K562 (cell line): ENCODE data around the gene PIK3R1. TPM values are rescaled to one million over a fixed set of nuclear protein-coding genes. Genes with fewer than 3 reads are reported as not detected.

ENCODE experiments used
- ATAC-seq: fragments of 200-7000 bp; cut with Tn5 transposase; 3 replicates; pipeline ENCODE4 v1.9.1; 2020; ENCODE audit warnings: moderate library complexity
- BruUV-seq: library from RNA; stranded (reverse); fragments of 400-500 nt; replicated peaks from 2 replicates; lab custom pipeline; 2021; lab: Mats Ljungman, UMichigan
- CTCF ChIA-PET: fragments of 300-600 bp; formaldehyde crosslinking; extraction: SDS; loops from one replicate; lab custom pipeline; 2021; ENCODE audit warnings: low intra/inter-chr PET ratio; lab: Yijun Ruan, JAX
- POLR2A ChIA-PET: fragments of 300-600, 350-650 bp; sonication (Branson Sonifier 250); formaldehyde crosslinking; extraction: SDS; loops from one replicate; lab custom pipeline; 2021; ENCODE audit warnings: antibody characterized with exemption, inconsistent platforms; lab: Yijun Ruan, JAX
- DNase-seq, 4 experiments: peaks; one replicate each; pipeline versions ENCODE4 v3.0.0 to v3.0.0-alpha.2; 2011 to 2018; ENCODE audit warnings: low spot score in 3 of 4, mixed read lengths in 3 of 4; ENCODE audit errors: extremely low read depth in 1 of 4
- FAIRE-seq: peaks from 2 replicates; lab custom pipeline; 2011; peaks lifted over from hg19 to GRCh38; lab: Jason Lieb, UNC
- H2AFZ ChIP-seq: 2 replicates; pipeline ENCODE4 v1.6.0; 2011; ENCODE audit warnings: low read depth, low read length, control low read depth, inconsistent platforms
- H3K27ac ChIP-seq: fragments of 200-600 bp; 3 replicates; pipeline ENCODE4 v1.8.0; 2011; ENCODE audit warnings: low read depth, mild to moderate bottlenecking, control low read depth, inconsistent platforms, low read length, moderate library complexity, mixed read lengths; ENCODE audit errors: extremely low read depth
- H3K27me3 ChIP-seq, 2 experiments: fragments of 300-600 bp in 1 of 2; 2 replicates in 1 of 2; 3 replicates in 1 of 2; pipeline versions ENCODE4 v1.6.0 to v1.8.0; 2011; ENCODE audit warnings: inconsistent platforms in 2 of 2, low read length in 2 of 2, mild to moderate bottlenecking in 1 of 2, mixed read lengths in 1 of 2, moderate library complexity in 1 of 2; ENCODE audit not compliant: control insufficient read depth in 2 of 2, insufficient read depth in 2 of 2
- H3K36me3 ChIP-seq: fragments of 300-600 bp; 3 replicates; pipeline ENCODE4 v1.8.0; 2011; ENCODE audit warnings: mild to moderate bottlenecking, low read length, inconsistent platforms; ENCODE audit not compliant: control insufficient read depth, insufficient read depth
- H3K4me1 ChIP-seq, 2 experiments: fragments of 200-600 bp in 1 of 2; replicated peaks in 1 of 2; 2 replicates in 1 of 2; 3 replicates in 1 of 2; pipeline versions ENCODE4 v1.5.1 to v1.8.0; 2011; ENCODE audit warnings: inconsistent platforms in 2 of 2, low read length in 2 of 2, mild to moderate bottlenecking in 1 of 2, mixed read lengths in 1 of 2, moderate library complexity in 1 of 2; ENCODE audit not compliant: control insufficient read depth in 2 of 2, insufficient read depth in 2 of 2
- H3K4me2 ChIP-seq: 2 replicates; pipeline ENCODE4 v1.6.1; 2011; ENCODE audit warnings: low read length, control low read depth, inconsistent platforms, mixed read lengths; ENCODE audit not compliant: insufficient read depth
- H3K4me3 ChIP-seq: fragments of 200-600 bp; sonication (generic), shearing (Covaris generic); 2 replicates; pipeline ENCODE4 v1.5.1; 2016; ENCODE audit warnings: control low read depth, inconsistent platforms
- H3K79me2 ChIP-seq: fragments of 200-600 bp; 3 replicates; pipeline ENCODE4 v1.8.0; 2011; ENCODE audit warnings: low read length, inconsistent platforms; ENCODE audit not compliant: control insufficient read depth, insufficient read depth
- H3K9ac ChIP-seq, 2 experiments: 2 replicates each; pipeline versions ENCODE4 v1.6.0 to v1.6.1; 2011; ENCODE audit warnings: low read depth in 2 of 2, low read length in 2 of 2, control low read depth in 1 of 2, inconsistent platforms in 1 of 2, mild to moderate bottlenecking in 1 of 2, mixed read lengths in 1 of 2; ENCODE audit not compliant: insufficient read depth in 1 of 2
- H3K9me1 ChIP-seq: one replicate; pipeline ENCODE4 v1.6.0; 2011; ENCODE audit warnings: inconsistent platforms, mild to moderate bottlenecking, low read length, moderate library complexity; ENCODE audit not compliant: control insufficient read depth, insufficient read depth
- H3K9me3 ChIP-seq: replicated peaks from 2 replicates; pipeline ENCODE4 v1.5.1; 2011; ENCODE audit warnings: low read depth, low read length, inconsistent platforms; ENCODE audit not compliant: control insufficient read depth, insufficient read depth
- H4K20me1 ChIP-seq: replicated peaks from 2 replicates; pipeline ENCODE4 v1.6.1; 2011; ENCODE audit warnings: low read length, inconsistent platforms, mixed read lengths; ENCODE audit not compliant: control insufficient read depth, insufficient read depth
- ATF3 ChIP-seq, 2 experiments: fragments of 450-650 bp in 1 of 2; sonication (generic) in 1 of 2; formaldehyde crosslinking in 1 of 2; IDR thresholded peaks in 1 of 2; conservative IDR thresholded peaks in 1 of 2; 2 replicates each; pipeline versions ENCODE4 v1.6.1 to v1.8.1; 2016 to 2023; ENCODE audit warnings: mild to moderate bottlenecking in 2 of 2, moderate library complexity in 2 of 2, inconsistent platforms in 1 of 2, missing genetic modification reagents in 1 of 2
- FOSL1 ChIP-seq: fragments of 200-800 bp; sonication (Bioruptor generic); conservative IDR thresholded peaks from 2 replicates; pipeline ENCODE4 v1.6.1; 2016; ENCODE audit warnings: missing genetic modification characterization, missing compliant biosample characterization
- IRF1 ChIP-seq: sonication (generic); formaldehyde crosslinking; IDR thresholded peaks from 2 replicates; pipeline ENCODE4 v1.8.0; 2022; ENCODE audit warnings: missing genetic modification reagents, mild to moderate bottlenecking, borderline replicate concordance
- JUND ChIP-seq, 2 experiments: IDR thresholded peaks; 2 replicates in 1 of 2; 3 replicates in 1 of 2; pipeline ENCODE4 v1.6.1; 2011; ENCODE audit warnings: borderline replicate concordance in 2 of 2, low read depth in 2 of 2, low read length in 2 of 2, improper control_type of control experiment in 1 of 2, missing biosample characterization in 1 of 2, missing genetic modification characterization in 1 of 2, missing genetic modification reagents in 1 of 2
- PRDM10 ChIP-seq: fragments of 450-650 bp; IDR thresholded peaks from 2 replicates; pipeline ENCODE4 v1.6.1; 2018; ENCODE audit not compliant: partially characterized antibody
- SLC30A9 ChIP-seq: fragments of 250-450 bp; sonication (Bioruptor Pico); IDR thresholded peaks from 2 replicates; pipeline ENCODE4 v1.8.0; 2022; ENCODE audit warnings: mild to moderate bottlenecking, moderate library complexity
- ZKSCAN8 ChIP-seq: fragments of 200-800 bp; sonication (Bioruptor generic); IDR thresholded peaks from 2 replicates; pipeline ENCODE4 v1.6.1; 2016; ENCODE audit warnings: missing genetic modification characterization, missing compliant biosample characterization
- WGBS: fragments of 100-300 bp; shearing (Covaris generic); methylation state at CpG from one replicate; pipeline ENCODE4 v1.1.6; 2016; ENCODE audit warnings: low coverage, mixed read lengths; ENCODE audit not compliant: insufficient coverage; ENCODE audit errors: missing lambda C conversion rate; 5-methylcytosine and 5-hydroxymethylcytosine counted together
- in situ Hi-C: fragments of 300-500 bp; cut with MboI; formaldehyde crosslinking; loops from 4 replicates; pipeline ENCODE4 v1.15.0; 2018; ENCODE audit warnings: inconsistent platforms, mixed read lengths
- intact Hi-C: fragments of 100-400 bp; cut with micrococcal nuclease; formaldehyde crosslinking; loops from 2 replicates; pipeline ENCODE4 v1.14.2; 2022
- polyA plus RNA-seq, 8 experiments: library from polyadenylated mRNA; depleted of rRNA in 4 of 8; stranded (reverse) in 5 of 8; unstranded in 3 of 8; fragments of >200 nt; fragmentation: Nextera tagmentation in 2 of 8; fragmentation: Illumina TruSeq in 1 of 8; extraction: Ambion mirVana in 2 of 8; extraction: Trizol in 1 of 8; gene quantifications; 2 replicates each; pipeline versions ENCODE4 v1.2.1 to v1.2.3, GENCODE V29; 2011 to 2014; ENCODE audit warnings: inconsistent platforms in 1 of 8, missing spikeins in 1 of 8
- total RNA-seq, 7 experiments: library from RNA; depleted of rRNA in 6 of 7; stranded (reverse); fragments of >200 nt in 6 of 7; fragmentation: Illumina TruSeq in 2 of 7; extraction: Trizol in 2 of 7; gene quantifications; 2 replicates each; pipeline versions ENCODE4 v1.2.1 to v1.2.3, GENCODE V29; 2011 to 2021; ENCODE audit warnings: low replicate concordance in 1 of 7

PIK3R1 gene
- total and polyA plus RNA-seq, 9 of the 15 experiments (the other 6 are each of a cell fraction or from before 2014, with no cell fraction given), result 1.1 to 9.7 (median 4.8) TPM

GRCh38 chr5:68339921-68340321 is 124.4 kb downstream of the PIK3R1 start:
- in situ Hi-C loops (no loop called here), intact Hi-C loops (no loop called here)
- Histone ChIP-seq H3K9ac (no peak overlapping the region), H3K27ac (no peak overlapping the region), H4K20me1 (no peaks in the 10 kb centered on the region), H2AFZ (no peak overlapping the region), H3K79me2 (no peaks in the 10 kb centered on the region), H3K4me3 (no peak overlapping the region), H3K4me1 (peaks cover 10 to 33% of the 10 kb centered on the region in 2 experiments; a peak in 4 of 5 replicates), H3K4me2 (no peak overlapping the region), H3K36me3 (no peaks in the 10 kb centered on the region), H3K27me3 (no peaks in the 10 kb centered on the region; a peak in 1 of 5 replicates), H3K9me3 (no peaks in the 10 kb centered on the region), H3K9me1 (no peaks in the 10 kb centered on the region)
- FAIRE-seq, result no peak
- no peak for DNase-seq
- BruUV-seq, result no TSS peak
- TF ChIP-seq FOSL1 (tag), result 0 out of 2 replicates have a peak, but pooled peaks have one; percentile 17
- no peak for TF ChIP-seq ZKSCAN8
- TF ChIP-seq PRDM10, result peak; percentile 89
- no peak for TF ChIP-seq IRF1 (CRISPR knock-in tag)
- no peak for TF ChIP-seq JUND (IDR thresholded peaks at IDR 0.05; ENCODE audit: borderline replicate concordance, low read depth, low read length)
- peak; percentile 25; the same call in 1 of the 3 replicates for TF ChIP-seq JUND (tag; IDR thresholded peaks at IDR 0.05; ENCODE audit: borderline replicate concordance, low read depth, low read length)
- no peak for TF ChIP-seq SLC30A9 (CRISPR knock-in tag)
- TF ChIP-seq ATF3 (IDR thresholded peaks at IDR 0.05), result peak; percentile 38; the same call in 1 of the 2 replicates
- no peak for TF ChIP-seq ATF3 (CRISPR knock-in tag; conservative IDR thresholded peaks at IDR 0.05)
- ChIA-PET CTCF (no interaction called here), POLR2A (no interaction called here)
- WGBS, result 7% methylated on average over 1 of the region's 1 CpG
- no peak for ATAC-seq
